SHP77 treated with DMSO at 0.1 percent for 48 hours (cell line): ENCODE results near the gene FAM90A1.
"Not testable (repeated sequence)": the region's sequence is repeated elsewhere in the genome, so short reads cannot be mapped to it uniquely, and the experiment has no call there.

ENCODE experiments used
- DNase-seq: peaks from one replicate; lab custom pipeline; 2025; lab: John Stamatoyannopoulos, UW

FAM90A1 gene

GRCh38 chr12:8226992-8227731 lies at the start of gene FAM90A1:
TSS of gene FAM90A1 (minus strand) at chr12:8227618. CDS start at chr12:8224832, 2,786 bp downstream.
- not testable (repeated sequence) for DNase-seq

GRCh38 chr12:8276397-8276796 lies 49.0 kb upstream of the FAM90A1 start:
- not testable (repeated sequence) for DNase-seq

GRCh38 chr12:8266706-8267105 lies 39.3 kb upstream of the FAM90A1 start:
- DNase-seq = not testable (repeated sequence)

- DNase-seq = not testable (repeated sequence)
Observed at GRCh38 chr12:8264236-8264635, 36.8 kb upstream of the FAM90A1 start.

- DNase-seq = not testable (repeated sequence)
Observed at GRCh38 chr12:8261111-8261554, 33.7 kb upstream of the FAM90A1 start.

GRCh38 chr12:8256356-8256755 lies 28.9 kb upstream of the FAM90A1 start:
- DNase-seq = not testable (repeated sequence)

GRCh38 chr12:8254705-8255104 lies 27.3 kb upstream of the FAM90A1 start:
- not testable (repeated sequence) for DNase-seq

- not testable (repeated sequence) for DNase-seq
Observed at GRCh38 chr12:8252056-8252818, 24.8 kb upstream of the FAM90A1 start.

GRCh38 chr12:8251616-8252015 lies 24.2 kb upstream of the FAM90A1 start:
- DNase-seq = not testable (repeated sequence)

- not testable (repeated sequence) for DNase-seq
Observed at GRCh38 chr12:8246941-8247535, 19.6 kb upstream of the FAM90A1 start.

- DNase-seq = not testable (repeated sequence)
Observed at GRCh38 chr12:8243682-8244161, 16.3 kb upstream of the FAM90A1 start.

- DNase-seq = peak; percentile 38
Observed at GRCh38 chr12:8242880-8243681, 15.7 kb upstream of the FAM90A1 start.

- not testable (repeated sequence) for DNase-seq
Observed at GRCh38 chr12:8242622-8242879, 15.1 kb upstream of the FAM90A1 start.

- DNase-seq = not testable (repeated sequence)
Observed at GRCh38 chr12:8241917-8242621, 14.7 kb upstream of the FAM90A1 start.

GRCh38 chr12:8240340-8241114 lies 13.1 kb upstream of the FAM90A1 start:
- DNase-seq = not testable (repeated sequence)

- not testable (repeated sequence) for DNase-seq
Observed at GRCh38 chr12:8237031-8237430, 9.6 kb upstream of the FAM90A1 start.

- DNase-seq = not testable (repeated sequence)
Observed at GRCh38 chr12:8235316-8236157, 8.1 kb upstream of the FAM90A1 start.

GRCh38 chr12:8234746-8235145 lies 7.3 kb upstream of the FAM90A1 start:
- not testable (repeated sequence) for DNase-seq

- not testable (repeated sequence) for DNase-seq
Observed at GRCh38 chr12:8233935-8234495, 6.6 kb upstream of the FAM90A1 start.
